GM21529 (cell line): ENCODE measurements around the gene GUCY2F.
A peak's percentile ranks its signal among the peaks of the same experiment; 100 is the strongest.

Source experiments
- ATAC-seq: cut with Tn5 transposase; IDR thresholded peaks from one replicate; pipeline ENCODE4 v1.9.1; 2021; ENCODE audit not compliant: unreplicated experiment

The GUCY2F gene

DNA sequence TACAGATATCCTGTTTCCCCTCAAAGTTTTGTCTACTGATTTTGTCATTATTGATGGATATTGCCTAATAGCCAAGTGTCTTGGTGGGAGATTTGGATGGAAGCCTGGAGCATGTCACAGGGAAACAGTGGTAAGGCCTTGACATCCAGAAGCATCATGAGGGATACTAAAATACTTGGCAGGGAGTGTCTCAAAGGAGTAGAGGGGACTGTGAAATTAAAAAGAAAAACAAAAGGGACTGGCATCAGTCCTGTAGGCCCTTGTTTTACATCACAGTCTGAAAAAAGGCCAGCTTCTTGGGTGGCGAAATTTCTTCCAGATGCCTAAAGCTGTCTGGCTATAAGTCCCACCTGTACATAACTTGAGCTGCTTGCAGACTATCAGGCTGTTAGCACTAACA is 83.8 kb downstream of the GUCY2F start:
- ATAC-seq, result no peak

- no peak for ATAC-seq
Measured at GRCh38 chrX:109393859-109394258, 88.0 kb downstream of the GUCY2F start.

DNA sequence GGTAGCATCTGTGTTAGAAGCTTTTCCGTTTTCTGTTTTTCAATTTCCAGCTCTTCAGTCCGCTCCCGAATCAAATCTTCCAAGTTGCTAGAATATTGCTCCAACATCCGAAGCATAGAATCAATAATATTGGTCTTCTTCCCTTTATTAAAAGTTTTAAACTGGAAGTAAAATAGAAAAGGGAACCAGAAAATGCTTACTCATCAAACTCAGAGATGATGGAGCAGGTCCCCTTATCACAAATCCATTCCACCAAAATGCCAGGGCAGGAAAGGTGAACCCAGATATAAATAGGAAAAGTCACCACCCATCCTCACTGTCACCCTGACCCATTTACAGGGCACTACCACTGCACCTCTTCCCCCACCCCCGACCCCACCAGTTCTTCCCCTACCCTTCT is 89.0 kb downstream of the GUCY2F start:
- ATAC-seq, result no peak

DNA sequence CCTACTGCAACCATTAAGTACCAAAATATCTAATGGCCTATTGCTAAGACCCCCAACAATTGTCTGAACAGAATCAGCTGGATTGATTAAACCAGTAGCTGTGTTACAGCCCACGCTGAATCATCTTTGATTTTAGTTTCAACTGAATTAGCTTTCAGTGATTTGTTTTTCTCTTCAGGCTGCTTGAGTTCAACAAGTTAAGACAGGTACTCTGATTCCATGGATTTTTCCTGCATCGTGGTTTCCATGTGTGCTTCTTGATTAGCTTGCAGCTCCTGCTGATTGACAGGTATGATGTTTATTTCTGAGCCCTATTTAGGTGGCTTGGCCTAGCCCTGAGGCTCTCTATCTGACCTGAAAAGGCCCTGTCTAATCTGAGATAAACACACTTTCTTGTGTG is 91.3 kb downstream of the GUCY2F start:
- no peak for ATAC-seq

DNA sequence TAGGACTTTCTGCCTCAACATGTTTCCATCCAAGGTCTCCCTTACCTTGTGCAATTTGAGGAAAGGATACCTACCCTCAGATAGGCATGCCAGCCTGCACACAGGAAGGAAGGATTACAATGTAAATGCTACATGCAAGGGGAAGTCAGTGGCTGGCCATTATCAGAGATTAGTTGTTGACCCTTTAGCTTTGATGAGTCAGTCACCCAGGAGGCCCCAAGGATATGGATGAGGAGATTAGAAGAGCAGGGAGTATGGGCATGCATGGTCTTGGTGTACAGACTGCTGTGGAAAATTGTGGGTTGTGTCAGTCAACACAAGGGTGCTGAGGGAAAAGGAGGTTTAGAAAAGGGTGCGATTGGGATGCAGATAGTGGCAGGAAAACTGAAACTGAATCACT is 92.0 kb downstream of the GUCY2F start:
- no peak for ATAC-seq

GRCh38 chrX:109384699-109385098 is 97.2 kb downstream of the GUCY2F start:
- no peak for ATAC-seq

DNA sequence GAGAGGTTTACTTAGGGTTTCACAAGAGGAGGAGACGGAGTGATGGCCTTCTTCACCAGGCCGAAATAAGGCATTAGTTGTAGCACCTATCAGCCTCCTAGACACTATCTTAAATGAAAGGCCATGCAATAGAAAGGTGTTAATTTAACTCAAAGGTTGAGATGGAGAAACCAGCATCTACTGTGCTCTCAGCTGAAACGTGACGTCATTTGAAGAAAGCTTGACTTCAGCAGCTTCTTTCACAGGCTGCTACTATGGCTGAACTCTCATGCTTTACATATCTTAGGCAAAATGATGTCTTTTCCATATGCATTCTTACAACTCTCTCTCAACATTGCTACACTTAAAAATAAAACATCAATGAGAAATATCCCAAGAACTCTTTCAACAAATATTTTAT is 99.6 kb downstream of the GUCY2F start:
- ATAC-seq, result no peak

- no peak for ATAC-seq
Measured at GRCh38 chrX:109378281-109378680, 103.6 kb downstream of the GUCY2F start.

GRCh38 chrX:109374262-109374960 is 107.5 kb downstream of the GUCY2F start:
- ATAC-seq, result no peak

DNA sequence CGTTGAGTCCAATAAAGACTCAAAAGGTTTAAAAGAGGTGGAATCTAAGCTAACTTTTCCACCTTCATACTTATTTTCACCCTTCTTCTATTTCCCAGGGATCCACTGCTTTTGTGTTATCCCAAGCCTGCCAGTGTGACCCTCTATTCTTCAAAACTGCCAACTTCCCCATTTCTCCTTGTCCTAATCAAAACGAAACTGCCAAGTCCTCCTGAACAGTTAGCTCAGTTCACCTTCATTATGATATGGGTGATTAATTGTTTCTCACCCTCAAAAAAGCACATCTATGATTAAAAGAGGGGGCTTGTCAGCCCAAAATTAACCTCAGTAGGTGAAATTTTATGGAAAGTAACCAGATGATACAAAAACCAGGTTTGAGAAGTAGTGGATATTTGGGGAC is 108.4 kb downstream of the GUCY2F start:
- ATAC-seq, result peak; percentile 69

GRCh38 chrX:109372716-109373115 is 109.2 kb downstream of the GUCY2F start:
- no peak for ATAC-seq

DNA sequence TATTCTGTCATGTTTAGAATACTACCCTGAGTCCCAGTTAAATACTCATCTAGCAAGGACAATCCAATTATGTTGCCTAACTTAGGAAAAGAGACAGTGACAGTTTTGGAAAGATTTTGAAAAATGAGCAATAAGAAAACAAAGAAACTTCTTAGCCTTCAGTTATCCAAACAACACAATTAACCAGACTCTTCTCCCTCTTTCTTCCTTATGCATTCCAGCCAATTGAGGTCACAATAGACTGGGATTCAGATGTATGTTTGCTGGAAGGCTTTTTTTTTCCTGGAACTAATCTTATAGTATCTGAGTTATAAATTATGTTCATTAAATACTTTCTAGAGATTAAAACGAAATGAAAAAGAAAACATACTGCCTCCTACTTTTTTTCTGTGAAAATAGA is 109.6 kb downstream of the GUCY2F start:
- no peak for ATAC-seq

DNA sequence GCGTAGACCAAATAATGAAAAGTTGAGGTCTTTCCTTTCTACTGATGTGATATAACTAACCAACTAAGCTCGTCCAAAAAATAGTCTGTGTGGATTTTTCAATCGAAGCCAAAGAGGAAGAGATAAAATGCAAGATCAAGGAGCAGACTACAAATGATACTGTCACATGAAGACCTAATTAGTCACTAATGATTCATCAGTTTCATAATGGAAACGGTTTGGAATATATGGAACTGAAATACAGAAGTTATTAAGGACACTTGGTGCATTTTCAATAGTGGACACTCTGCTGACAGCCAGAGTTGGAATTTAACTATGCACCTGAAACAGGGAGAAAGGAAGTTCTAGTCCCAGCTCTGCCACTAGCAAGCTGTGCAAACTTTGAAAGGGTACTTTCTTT is 119.8 kb downstream of the GUCY2F start:
- ATAC-seq, result no peak

DNA sequence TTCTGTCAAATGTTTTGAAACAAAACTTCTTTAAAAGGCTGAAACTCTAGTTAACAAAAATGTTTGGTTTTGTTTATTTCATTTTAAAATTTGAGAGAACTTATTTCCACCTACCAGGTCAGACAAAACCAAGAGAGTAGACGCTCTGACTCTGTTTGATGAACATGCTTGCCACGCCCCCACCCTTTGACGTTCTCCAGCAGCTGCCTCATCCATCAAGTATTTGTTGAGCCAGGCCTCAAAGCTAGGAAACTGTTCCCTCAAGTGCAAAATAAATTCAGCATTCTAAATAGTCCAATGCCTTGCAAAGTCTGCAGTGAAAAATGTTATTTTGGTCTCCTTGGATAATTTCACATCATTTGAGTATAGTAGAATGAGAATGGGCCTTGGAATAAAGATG is 121.6 kb downstream of the GUCY2F start:
- no peak for ATAC-seq

DNA sequence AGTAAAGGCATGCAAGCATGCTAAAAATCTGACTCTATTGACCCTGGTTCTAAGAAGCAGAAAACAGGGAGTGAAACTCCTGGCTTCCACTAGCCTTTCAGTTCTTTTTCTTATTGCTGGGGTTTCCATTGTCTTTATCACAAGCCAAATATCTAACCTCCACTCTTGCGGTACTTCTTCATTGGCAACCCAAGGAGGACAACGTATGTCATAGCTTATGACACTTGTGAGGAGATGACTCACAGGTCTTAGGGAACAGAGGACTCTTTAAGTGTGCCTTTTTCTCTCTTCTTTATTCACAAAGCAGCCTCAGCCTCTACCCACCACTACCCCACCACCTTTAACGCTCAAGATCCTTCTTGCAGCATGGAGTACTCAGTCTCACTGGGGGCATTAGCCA is 124.2 kb downstream of the GUCY2F start:
- ATAC-seq, result no peak

DNA sequence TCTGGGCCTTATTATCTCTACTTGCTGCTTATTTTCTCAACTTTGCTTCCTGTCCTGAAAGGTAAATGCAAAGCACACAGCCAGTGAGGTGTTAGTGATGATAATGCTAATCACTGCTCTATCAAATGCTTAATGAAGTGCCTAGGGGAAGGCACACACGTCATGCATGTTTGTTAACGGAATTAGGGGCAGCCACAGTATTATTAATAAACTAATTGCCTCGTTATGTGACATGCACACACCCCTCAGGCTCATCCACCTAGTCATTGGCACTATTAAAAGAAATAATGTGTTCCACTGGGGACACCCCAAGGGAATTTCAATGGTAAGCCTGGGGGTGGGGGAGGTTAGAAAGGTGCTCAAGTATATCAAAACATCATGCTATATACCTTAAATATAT is 125.2 kb downstream of the GUCY2F start:
- ATAC-seq, result no peak

- no peak for ATAC-seq
Measured at GRCh38 chrX:109352066-109352588, 129.8 kb downstream of the GUCY2F start.

- ATAC-seq, result no peak
Measured at GRCh38 chrX:109351557-109351956, 130.3 kb downstream of the GUCY2F start.

DNA sequence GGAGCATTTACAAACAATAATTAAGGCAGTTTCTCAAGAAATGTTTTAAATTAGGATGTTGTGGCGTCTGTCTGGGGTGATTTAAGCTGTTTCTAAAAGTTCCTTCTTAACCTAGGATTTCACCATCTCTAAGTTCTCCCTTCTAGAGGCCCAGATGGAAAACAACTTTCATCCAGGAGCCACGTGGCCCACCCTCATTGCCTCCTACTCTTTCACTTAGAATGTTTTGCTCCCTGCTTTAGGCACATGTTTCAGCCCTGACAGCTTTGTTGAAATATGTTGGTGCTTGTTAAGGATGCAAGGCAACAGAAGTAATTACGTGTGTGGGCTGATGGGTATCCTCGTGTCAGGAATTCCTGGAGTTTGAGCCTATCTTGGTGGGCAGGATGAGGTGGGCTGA is 131.3 kb downstream of the GUCY2F start:
- ATAC-seq, result no peak

GRCh38 chrX:109350051-109350450 is 131.8 kb downstream of the GUCY2F start:
- no peak for ATAC-seq

DNA sequence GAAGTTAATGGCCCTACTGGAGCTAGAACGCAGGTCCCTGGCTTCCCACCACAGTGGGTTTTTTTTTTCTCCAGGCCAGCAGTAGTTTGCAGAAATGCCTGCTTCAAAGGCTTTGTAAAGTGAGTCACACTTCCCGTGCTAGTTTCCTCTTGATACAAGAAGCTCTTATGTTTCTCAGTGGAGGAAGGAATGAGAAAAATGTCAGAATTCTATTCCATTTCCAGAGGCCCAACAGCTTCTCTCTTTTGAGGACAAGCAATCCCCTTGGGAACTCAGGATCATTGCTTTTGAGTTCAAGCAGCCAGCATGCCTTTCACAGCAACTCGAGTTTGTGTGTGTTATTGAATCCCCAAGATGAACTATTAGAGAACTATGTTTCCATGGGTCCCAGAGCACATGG is 134.3 kb downstream of the GUCY2F start:
- ATAC-seq, result no peak

DNA sequence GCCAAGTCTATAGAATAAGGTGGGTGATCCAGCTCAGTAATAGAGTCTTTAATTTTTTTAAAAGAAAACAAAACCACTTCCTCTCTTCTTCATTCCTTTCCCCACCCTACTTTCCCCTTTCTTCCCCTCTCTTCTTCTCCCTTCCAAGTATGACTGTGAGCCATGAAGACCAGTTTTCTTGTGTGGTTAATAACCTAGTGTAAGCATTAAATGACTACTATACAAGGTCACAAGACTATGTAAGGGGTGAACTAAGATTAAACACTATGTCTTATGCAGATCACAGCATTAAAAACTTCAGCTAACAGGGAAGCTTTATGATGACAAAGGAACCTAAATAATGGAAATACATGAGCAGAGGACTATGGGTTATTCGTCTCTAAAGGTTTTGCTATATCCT is 135.4 kb downstream of the GUCY2F start:
- ATAC-seq, result no peak

- ATAC-seq, result no peak
Measured at GRCh38 chrX:109345856-109346255, 136.0 kb downstream of the GUCY2F start.
